Stimulated activated naive CD8-positive, alpha-beta T cell treated with anti-CD3 and anti-CD28 coated beads, Interleukin-15, Interleukin-2, amounts not matched to agents 100 ng/mL and 50 ng/mL, for 24 hours (primary cell): ENCODE results near the gene NUDT3.

Experiments used
- H3K27ac Mint-ChIP-seq: one replicate; pipeline ENCODE4 v1.8.0; 2021; ENCODE audit warnings: mild to moderate bottlenecking, mixed read lengths
- H3K27me3 Mint-ChIP-seq: one replicate; pipeline ENCODE4 v1.8.0; 2021; ENCODE audit warnings: mixed read lengths
- H3K36me3 Mint-ChIP-seq: one replicate; pipeline ENCODE4 v1.8.0; 2021; ENCODE audit warnings: low read depth, mixed read lengths
- H3K4me1 Mint-ChIP-seq: one replicate; pipeline ENCODE4 v1.8.0; 2021; ENCODE audit warnings: low read depth, mixed read lengths
- H3K4me3 Mint-ChIP-seq: one replicate; pipeline ENCODE4 v1.8.0; 2021; ENCODE audit warnings: mild to moderate bottlenecking, mixed read lengths
- H3K9me3 Mint-ChIP-seq: one replicate; pipeline ENCODE4 v1.8.0; 2021; ENCODE audit warnings: mixed read lengths

The NUDT3 gene

DNA sequence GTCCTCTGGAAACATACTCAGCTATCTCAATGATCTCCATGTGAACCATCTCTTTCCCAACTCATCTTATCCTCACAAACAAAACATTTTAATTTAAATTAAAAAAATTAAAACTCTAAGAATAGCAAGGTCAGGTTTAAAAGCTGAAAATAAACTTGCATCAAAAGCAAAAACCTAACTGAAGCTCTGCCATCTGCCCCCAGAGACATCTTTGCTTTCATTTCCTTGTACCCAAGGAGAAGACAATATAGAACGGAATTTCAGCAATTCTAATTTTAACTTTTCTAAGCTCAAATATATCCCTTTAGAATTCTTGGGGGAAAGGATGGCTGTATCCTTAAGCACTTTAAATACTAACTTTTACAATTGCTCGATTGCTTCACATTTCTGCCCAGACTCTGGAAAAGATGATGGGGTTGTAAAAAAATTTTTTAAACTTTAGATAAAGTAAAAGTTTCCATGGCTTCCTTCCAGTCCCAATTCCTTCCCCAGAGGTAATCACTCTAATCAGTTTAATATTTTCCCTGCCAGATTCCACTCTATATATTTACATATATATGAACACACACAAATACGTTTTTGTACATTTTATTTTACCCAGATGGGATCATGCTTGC is 74.5 kb downstream of the NUDT3 start:
- Mint-ChIP-seq H3K27me3 (no peaks in the 10 kb centered on the region), H3K36me3 (peaks cover 11% of the 10 kb centered on the region), H3K4me1 (peaks cover 59% of the 10 kb centered on the region), H3K27ac (no peak overlapping the region), H3K9me3 (no peaks in the 10 kb centered on the region), H3K4me3 (no peak overlapping the region)

DNA sequence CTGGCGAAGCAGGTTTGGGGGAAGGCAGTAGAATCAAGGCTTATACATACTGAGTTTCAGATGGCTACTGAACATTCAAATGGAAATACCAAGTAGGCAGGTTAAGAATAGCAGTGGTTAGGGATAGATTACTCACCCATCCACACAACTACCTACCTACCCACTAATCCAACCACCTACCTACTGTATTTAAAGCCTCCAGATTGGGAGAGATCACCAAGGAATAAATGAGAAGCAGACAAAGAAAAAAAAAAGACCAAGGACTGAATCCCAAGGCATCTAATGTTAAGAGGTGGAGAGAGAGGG is 75.3 kb downstream of the NUDT3 start:
- Mint-ChIP-seq H3K4me3 (peak overlapping the region; percentile 44), H3K27me3 (no peaks in the 10 kb centered on the region), H3K36me3 (peaks cover 4% of the 10 kb centered on the region), H3K27ac (peak overlapping the region; percentile 87), H3K4me1 (peaks cover 59% of the 10 kb centered on the region), H3K9me3 (no peaks in the 10 kb centered on the region)

DNA sequence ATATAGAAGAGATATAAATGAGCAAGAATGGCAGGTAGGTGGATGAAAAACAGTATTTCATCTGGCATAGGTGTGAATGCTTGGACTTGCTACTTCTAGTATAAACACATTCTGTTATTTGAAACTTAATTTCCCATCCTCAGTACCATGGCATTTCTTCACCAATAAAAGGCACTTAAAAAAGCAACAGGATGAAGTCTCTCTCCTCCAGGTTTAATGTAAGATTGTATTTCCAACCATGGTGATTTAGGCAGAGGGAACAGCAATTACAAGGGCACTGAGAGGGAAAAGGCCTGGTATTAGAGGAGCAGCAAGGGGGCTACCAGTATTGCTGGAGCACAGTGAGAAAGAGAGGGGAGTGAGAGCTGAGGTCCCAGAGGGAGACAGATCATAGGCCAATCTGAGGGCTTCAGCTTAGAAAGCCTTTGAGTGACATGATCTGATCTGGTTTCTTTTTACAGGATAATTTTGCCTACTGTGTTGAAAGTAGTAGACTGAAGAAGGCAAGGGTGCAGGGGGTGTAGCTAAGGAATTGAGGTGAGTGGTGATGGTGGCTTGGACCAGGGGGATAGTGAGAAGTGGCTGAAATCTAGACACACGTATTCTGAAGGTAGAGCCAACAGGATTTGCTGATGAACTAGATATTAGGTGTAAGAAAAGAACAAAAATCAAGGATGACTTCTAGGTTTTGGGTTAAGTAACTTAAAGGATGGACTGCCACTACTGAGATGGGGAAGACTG is 75.9 kb downstream of the NUDT3 start:
- H3K27me3 Mint-ChIP-seq: no peaks in the 10 kb centered on the region
- H3K9me3 Mint-ChIP-seq: no peaks in the 10 kb centered on the region
- H3K36me3 Mint-ChIP-seq: peaks cover 4% of the 10 kb centered on the region
- peaks cover 59% of the 10 kb centered on the region for H3K4me1 Mint-ChIP-seq
- H3K27ac Mint-ChIP-seq: peak overlapping the region; percentile 87
- H3K4me3 Mint-ChIP-seq: peak overlapping the region; percentile 44

DNA sequence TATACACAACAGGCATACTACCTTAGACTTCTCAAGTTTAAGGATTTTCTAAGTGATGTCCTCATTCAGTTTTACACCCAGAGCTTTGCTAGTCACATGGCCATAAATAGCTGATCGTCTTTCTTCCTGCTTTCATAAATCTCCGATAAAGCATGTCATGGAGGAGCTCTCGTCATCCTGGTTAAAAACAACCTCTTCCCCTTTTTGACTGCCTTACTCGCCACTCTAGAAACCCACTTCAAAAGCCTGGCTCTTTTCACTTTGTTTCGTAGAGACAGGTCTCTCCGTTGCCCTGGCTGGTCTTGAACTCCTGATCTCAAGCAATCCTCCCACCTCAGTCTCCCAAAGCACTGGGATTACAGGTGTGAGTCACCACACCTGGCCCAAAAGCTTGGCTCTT is 76.7 kb downstream of the NUDT3 start:
- Mint-ChIP-seq H3K27ac (peak overlapping the region; percentile 87), H3K4me3 (peak overlapping the region; percentile 30), H3K9me3 (no peaks in the 10 kb centered on the region), H3K27me3 (no peaks in the 10 kb centered on the region), H3K36me3 (peaks cover 4% of the 10 kb centered on the region), H3K4me1 (peaks cover 61% of the 10 kb centered on the region)

DNA sequence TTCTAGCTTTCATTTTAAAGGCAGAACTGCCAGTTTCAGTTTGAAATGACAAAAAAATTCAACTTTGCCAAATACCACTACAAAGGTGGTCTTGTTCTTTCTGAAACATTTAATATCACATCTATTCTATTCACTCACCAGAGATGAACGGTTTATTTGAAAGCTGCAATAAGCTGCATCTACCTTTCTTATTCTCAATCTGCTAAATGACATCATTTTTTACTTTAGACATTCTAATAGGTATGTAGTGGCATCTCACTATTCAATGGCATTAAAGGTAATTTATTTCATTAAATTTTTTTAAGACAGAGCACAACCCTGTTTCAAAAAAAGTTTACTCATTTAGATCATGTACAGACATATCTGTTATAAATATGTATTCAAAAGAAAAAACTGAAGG is 77.2 kb downstream of the NUDT3 start:
- Mint-ChIP-seq H3K27me3 (no peaks in the 10 kb centered on the region), H3K27ac (no peak overlapping the region), H3K36me3 (peaks cover 4% of the 10 kb centered on the region), H3K4me3 (peak overlapping the region; percentile 1), H3K4me1 (peaks cover 65% of the 10 kb centered on the region), H3K9me3 (no peaks in the 10 kb centered on the region)

DNA sequence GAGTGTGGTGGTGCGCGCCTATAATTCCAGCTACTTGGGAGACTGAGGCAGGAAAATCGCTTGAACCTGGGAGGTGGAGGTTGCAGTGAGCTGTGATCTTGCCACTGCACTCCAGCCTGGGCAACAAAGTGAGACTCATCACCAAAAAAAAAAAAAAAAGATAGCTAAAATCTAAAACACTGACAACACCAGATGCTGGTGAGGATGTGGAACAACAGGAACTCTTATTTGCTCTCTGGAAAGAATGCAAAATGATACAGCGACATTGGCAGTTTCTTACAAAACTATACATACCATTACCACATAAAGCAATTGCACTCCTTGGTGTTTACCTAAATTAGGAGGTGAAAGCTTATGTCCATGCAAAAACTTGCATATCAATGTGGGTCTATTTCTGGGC is 80.2 kb downstream of the NUDT3 start:
- no peaks in the 10 kb centered on the region for H3K27me3 Mint-ChIP-seq
- no peaks in the 10 kb centered on the region for H3K36me3 Mint-ChIP-seq
- peaks cover 38% of the 10 kb centered on the region for H3K4me1 Mint-ChIP-seq
- H3K4me3 Mint-ChIP-seq: no peak overlapping the region
- H3K9me3 Mint-ChIP-seq: no peaks in the 10 kb centered on the region
- no peak overlapping the region for H3K27ac Mint-ChIP-seq

DNA sequence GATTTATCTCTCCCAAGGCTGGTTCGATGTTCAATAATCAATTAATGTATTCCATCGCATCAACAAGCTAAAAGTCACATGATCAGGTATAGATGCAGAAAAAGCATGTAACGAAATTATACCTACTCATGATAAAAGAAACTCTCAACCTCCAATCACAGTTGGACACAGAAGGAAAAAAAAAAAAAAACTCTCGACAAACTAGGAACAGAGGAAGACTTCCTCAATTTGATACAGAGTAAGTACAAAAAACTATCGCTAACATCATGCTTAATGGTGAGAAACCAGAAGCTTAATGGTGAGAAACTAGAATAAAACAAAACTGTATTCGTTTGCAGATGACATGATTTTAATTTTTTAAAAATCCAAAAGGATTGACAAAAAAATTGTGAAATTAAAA is 81.7 kb downstream of the NUDT3 start:
- Mint-ChIP-seq H3K4me1 (peaks cover 24% of the 10 kb centered on the region), H3K4me3 (no peak overlapping the region), H3K27ac (no peak overlapping the region), H3K9me3 (no peaks in the 10 kb centered on the region), H3K27me3 (no peaks in the 10 kb centered on the region), H3K36me3 (no peaks in the 10 kb centered on the region)

DNA sequence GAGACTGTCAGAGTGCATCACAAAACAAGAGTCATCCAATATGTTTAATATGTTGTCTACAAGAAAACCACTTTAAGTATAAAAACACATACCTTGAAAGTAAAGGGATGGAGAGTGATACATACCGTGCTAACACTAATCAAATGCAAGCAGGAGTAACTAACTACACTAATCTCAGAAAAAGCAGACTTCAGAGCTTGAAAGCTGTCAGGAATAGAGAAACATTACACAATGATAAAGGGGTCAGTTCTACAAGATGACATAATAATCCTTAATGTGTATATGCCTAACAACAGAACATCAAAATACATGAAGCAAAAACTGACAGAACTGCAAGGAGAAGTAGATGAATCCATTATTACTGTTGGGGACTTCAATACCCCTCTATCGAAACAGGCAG is 84.0 kb downstream of the NUDT3 start:
- no peaks in the 10 kb centered on the region for H3K27me3 Mint-ChIP-seq
- H3K4me1 Mint-ChIP-seq: peaks cover 10% of the 10 kb centered on the region
- H3K27ac Mint-ChIP-seq: no peak overlapping the region
- no peak overlapping the region for H3K4me3 Mint-ChIP-seq
- H3K9me3 Mint-ChIP-seq: no peaks in the 10 kb centered on the region
- no peaks in the 10 kb centered on the region for H3K36me3 Mint-ChIP-seq

DNA sequence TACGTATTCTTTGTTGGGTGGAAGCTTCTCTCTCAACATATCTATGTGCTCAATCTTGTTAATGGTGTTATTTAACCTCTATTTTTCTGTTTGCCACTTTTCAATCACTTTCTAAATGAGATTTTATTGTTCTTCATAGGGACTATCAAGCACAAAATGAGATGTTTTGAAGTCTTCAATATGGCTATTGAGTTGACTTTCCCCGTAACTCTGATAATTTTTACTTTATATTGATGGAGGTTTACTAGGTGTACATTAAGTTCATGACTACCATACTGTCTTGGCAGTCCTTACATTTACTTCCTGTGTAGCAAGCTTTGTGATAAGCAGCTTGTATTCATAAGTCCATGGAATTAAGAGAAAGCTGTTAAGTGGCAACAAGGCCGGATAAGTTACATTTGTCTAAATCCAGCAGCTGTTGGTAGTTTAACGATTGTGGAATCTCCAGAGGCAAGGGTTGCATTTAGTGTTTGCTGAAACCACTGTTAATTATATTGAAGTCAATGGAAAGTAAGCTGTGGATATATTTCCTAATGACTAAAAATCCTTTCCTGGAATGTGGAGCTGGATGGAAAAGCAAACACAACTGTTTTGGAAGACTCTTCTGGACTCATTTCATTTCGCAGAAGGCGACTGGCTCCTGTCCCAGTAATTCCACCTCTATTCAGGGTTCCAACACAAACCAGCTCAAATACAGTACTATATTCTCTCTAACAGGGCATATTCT is 86.3 kb downstream of the NUDT3 start:
- Mint-ChIP-seq H3K27me3 (no peaks in the 10 kb centered on the region), H3K27ac (no peak overlapping the region), H3K4me1 (peaks cover 7% of the 10 kb centered on the region), H3K9me3 (no peaks in the 10 kb centered on the region), H3K4me3 (no peak overlapping the region), H3K36me3 (no peaks in the 10 kb centered on the region)

DNA sequence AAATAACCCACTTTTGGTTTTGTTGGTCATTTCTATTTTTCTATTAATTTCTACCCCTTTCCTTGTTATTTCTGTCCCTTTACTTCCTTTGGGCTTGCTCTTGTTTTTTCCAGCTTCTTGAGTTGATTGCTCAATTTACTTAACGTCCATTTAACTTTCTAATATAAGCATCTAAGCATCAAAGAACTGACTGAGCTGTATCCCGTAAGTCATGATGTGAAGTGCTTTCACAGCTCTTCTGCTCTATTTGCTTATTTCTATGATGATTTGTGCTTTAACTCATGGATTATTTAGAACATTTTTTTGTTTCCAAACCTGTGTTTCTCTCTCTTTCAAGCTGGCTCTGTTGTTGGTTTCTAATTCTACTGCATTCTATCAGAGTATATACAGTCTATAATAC is 87.0 kb downstream of the NUDT3 start:
- Mint-ChIP-seq H3K4me3 (no peak overlapping the region), H3K9me3 (no peaks in the 10 kb centered on the region), H3K27ac (no peak overlapping the region), H3K36me3 (no peaks in the 10 kb centered on the region), H3K4me1 (peaks cover 6% of the 10 kb centered on the region), H3K27me3 (no peaks in the 10 kb centered on the region)

DNA sequence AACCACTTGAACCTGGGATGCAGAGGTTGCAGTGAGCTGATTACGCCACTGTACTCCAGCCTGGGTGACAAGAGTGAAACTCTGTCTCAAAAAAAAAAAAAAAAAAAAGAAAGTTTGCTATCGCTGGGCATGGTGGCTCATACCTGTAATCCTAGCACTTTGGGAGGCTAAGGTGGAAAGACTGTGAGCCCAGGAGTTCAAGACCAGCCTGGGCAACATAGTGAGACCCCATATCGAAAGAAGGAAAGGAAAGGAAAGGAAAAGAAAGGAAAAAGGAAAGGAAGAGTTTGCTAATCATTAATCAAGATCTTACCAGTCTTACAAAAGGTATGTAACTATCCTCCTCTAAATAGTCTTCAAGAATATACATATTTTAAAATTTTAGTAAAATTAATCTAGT is 88.3 kb downstream of the NUDT3 start:
- Mint-ChIP-seq H3K27me3 (no peaks in the 10 kb centered on the region), H3K9me3 (no peaks in the 10 kb centered on the region), H3K27ac (no peak overlapping the region)

DNA sequence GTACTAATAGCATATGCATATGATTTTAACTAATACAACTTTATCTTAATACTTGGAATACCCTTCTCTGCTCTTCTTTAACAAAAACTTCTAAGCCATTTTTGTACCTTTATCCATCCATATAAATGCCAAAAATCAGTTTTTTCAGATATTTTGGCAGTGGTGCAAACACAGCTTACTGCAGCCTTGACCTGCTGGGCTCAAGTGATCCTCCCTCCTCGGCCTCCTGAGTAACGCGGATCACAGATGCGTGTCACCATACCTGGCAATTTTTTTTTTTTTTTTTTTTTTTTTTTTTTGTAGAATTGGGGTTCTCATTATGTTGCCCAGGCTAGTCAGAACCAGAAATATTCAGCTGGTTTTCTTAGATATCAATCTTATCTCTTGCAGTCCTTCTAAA is 89.5 kb downstream of the NUDT3 start:
- peaks cover 11% of the 10 kb centered on the region for H3K4me1 Mint-ChIP-seq
- no peaks in the 10 kb centered on the region for H3K9me3 Mint-ChIP-seq
- H3K27ac Mint-ChIP-seq: no peak overlapping the region
- no peaks in the 10 kb centered on the region for H3K36me3 Mint-ChIP-seq
- no peaks in the 10 kb centered on the region for H3K27me3 Mint-ChIP-seq
- no peak overlapping the region for H3K4me3 Mint-ChIP-seq

More for the DNA sequence above, 88.3 kb downstream of the NUDT3 start:
- no peaks in the 10 kb centered on the region for H3K36me3 Mint-ChIP-seq
- H3K4me3 Mint-ChIP-seq: no peak overlapping the region
- H3K4me1 Mint-ChIP-seq: peaks cover 11% of the 10 kb centered on the region

DNA sequence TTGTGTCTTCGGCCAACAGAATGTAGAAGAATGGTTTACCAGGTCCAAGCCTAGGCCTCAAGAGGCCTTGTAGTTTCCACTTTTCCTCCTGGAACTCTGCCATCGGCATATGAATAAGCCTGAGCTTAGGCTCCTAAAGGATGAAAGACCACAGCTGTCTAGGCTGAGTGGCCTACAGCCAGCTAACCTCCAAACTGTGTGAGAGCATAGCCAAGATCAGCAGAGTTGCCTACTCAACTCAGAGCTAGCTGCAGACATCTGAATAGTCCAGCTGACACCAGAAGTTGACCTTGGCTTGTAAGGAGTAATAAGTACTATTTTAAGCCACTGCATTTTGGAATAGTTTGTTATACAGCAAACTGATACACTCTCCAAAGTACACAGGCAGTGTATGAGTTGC is 91.1 kb downstream of the NUDT3 start:
- no peaks in the 10 kb centered on the region for H3K36me3 Mint-ChIP-seq
- H3K9me3 Mint-ChIP-seq: no peaks in the 10 kb centered on the region
- H3K27ac Mint-ChIP-seq: no peak overlapping the region
- H3K27me3 Mint-ChIP-seq: no peaks in the 10 kb centered on the region
- H3K4me1 Mint-ChIP-seq: peaks cover 17% of the 10 kb centered on the region
- no peak overlapping the region for H3K4me3 Mint-ChIP-seq

DNA sequence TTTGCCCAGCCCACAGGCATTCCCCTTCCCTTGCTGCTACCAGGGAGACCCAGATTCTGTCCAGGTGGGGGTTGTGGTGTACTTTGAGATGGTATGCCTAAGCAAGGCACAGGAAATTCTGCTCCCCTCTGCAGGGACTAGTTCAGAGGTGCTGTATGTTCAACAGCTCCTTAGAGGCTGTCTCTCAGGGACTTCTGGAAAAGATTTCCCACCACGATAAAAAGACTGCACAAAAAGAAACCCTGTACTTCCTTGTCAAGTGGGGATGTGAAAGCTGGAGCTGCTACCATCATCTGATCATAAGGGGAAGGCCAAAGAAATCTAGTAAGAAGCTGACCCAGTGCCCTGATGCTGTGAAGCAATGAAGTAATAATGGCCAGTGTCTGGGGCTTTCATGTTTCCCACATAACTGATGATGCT is 92.1 kb downstream of the NUDT3 start:
- no peaks in the 10 kb centered on the region for H3K9me3 Mint-ChIP-seq
- H3K4me1 Mint-ChIP-seq: peaks cover 27% of the 10 kb centered on the region
- H3K4me3 Mint-ChIP-seq: no peak overlapping the region

DNA sequence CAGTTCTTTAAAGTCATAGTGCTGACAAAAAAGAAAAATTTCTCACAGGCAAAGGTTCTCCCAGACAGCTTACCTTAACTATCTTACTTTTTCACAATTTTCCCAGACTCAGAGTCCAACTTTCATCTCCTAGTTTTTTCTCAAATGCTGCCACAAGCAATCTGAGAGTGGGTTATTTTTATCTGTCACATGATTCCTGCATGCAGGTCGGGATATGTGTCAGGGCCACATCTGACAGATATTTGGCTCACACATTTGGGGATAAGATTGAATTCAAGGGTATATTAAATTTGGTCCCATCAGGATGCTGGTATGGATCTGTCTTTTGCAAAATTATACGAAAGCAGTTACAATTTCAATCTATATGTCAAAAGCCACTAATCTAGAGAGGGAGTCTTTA is 93.5 kb downstream of the NUDT3 start:
- H3K27me3 Mint-ChIP-seq: no peaks in the 10 kb centered on the region
- no peak overlapping the region for H3K4me3 Mint-ChIP-seq
- H3K27ac Mint-ChIP-seq: no peak overlapping the region
- H3K36me3 Mint-ChIP-seq: peaks cover 12% of the 10 kb centered on the region
- H3K9me3 Mint-ChIP-seq: no peaks in the 10 kb centered on the region
- peaks cover 31% of the 10 kb centered on the region for H3K4me1 Mint-ChIP-seq

More for the DNA sequence above, 92.1 kb downstream of the NUDT3 start:
- Mint-ChIP-seq H3K36me3 (peaks cover 6% of the 10 kb centered on the region), H3K27ac (no peak overlapping the region), H3K27me3 (no peaks in the 10 kb centered on the region)
